H9 (cell line): Measurements from ENCODE around the gene ATP6V1G3. TPM values are rescaled to one million over a fixed set of nuclear protein-coding genes. Genes with fewer than 3 reads are reported as not detected.
"Not testable (repeated sequence)": the region's sequence is repeated elsewhere in the genome, so short reads cannot be mapped to it uniquely, and the experiment has no call there.

ENCODE experiments used
- DNase-seq: peaks from one replicate; pipeline ENCODE4 v3.0.0-alpha.2; 2017
- H2AFZ ChIP-seq: one replicate; pipeline ENCODE4 v1.6.1; 2013; ENCODE audit warnings: mild to moderate bottlenecking, low read length, control low read depth, moderate library complexity
- H2AK5ac ChIP-seq: 2 replicates; pipeline ENCODE4 v1.6.1; 2013; ENCODE audit warnings: low read length, control low read depth, mixed read lengths; ENCODE audit not compliant: insufficient read length
- H2BK120ac ChIP-seq: one replicate; pipeline ENCODE4 v1.6.1; 2013; ENCODE audit warnings: low read depth, mild to moderate bottlenecking, low read length, control low read depth, inconsistent platforms; ENCODE audit not compliant: poor library complexity, severe bottlenecking
- H2BK12ac ChIP-seq: 2 replicates; pipeline ENCODE4 v1.6.1; 2013; ENCODE audit warnings: low read length, control low read depth, mixed read lengths, low read depth; ENCODE audit not compliant: insufficient read length
- H2BK15ac ChIP-seq: 2 replicates; pipeline ENCODE4 v1.6.1; 2013; ENCODE audit warnings: low read depth, low read length, control low read depth
- H2BK20ac ChIP-seq: one replicate; pipeline ENCODE4 v1.6.1; 2013; ENCODE audit warnings: low read depth, mild to moderate bottlenecking, low read length, control low read depth, inconsistent platforms; ENCODE audit not compliant: poor library complexity, severe bottlenecking
- H2BK5ac ChIP-seq: 2 replicates; pipeline ENCODE4 v1.6.1; 2013; ENCODE audit warnings: low read length, control low read depth, mixed read lengths; ENCODE audit not compliant: insufficient read length
- H3K14ac ChIP-seq: 2 replicates; pipeline ENCODE4 v1.6.1; 2013; ENCODE audit warnings: low read length, control low read depth; ENCODE audit not compliant: insufficient read depth
- H3K18ac ChIP-seq: 2 replicates; pipeline ENCODE4 v1.6.1; 2013; ENCODE audit warnings: low read depth, mild to moderate bottlenecking, mixed read lengths, low read length, control low read depth; ENCODE audit not compliant: insufficient read length
- H3K23ac ChIP-seq: 2 replicates; pipeline ENCODE4 v1.6.1; 2013; ENCODE audit warnings: low read length, control low read depth, mixed read lengths, low read depth; ENCODE audit not compliant: insufficient read length
- H3K23me2 ChIP-seq: 2 replicates; pipeline ENCODE4 v1.6.1; 2013; ENCODE audit warnings: low read depth, mild to moderate bottlenecking, mixed read lengths, low read length, control low read depth; ENCODE audit not compliant: insufficient read length, poor library complexity, severe bottlenecking
- H3K27ac ChIP-seq: 2 replicates; pipeline ENCODE4 v1.5.1; 2013; ENCODE audit warnings: low read length, control low read depth, mixed read lengths, low read depth; ENCODE audit not compliant: insufficient read length
- H3K27me3 ChIP-seq: 2 replicates; pipeline ENCODE4 v1.6.1; 2013; ENCODE audit warnings: low read length, control low read depth, inconsistent platforms; ENCODE audit not compliant: insufficient read depth
- H3K4ac ChIP-seq: 2 replicates; pipeline ENCODE4 v1.6.1; 2013; ENCODE audit warnings: low read depth, mild to moderate bottlenecking, control low read depth, inconsistent platforms, low read length, moderate library complexity
- H3K4me1 ChIP-seq: 2 replicates; pipeline ENCODE4 v1.6.1; 2013; ENCODE audit warnings: low read length, control low read depth, inconsistent platforms; ENCODE audit not compliant: insufficient read depth
- H3K4me2 ChIP-seq: 2 replicates; pipeline ENCODE4 v1.6.1; 2013; ENCODE audit warnings: low read length, control low read depth, mixed read lengths; ENCODE audit not compliant: insufficient read length, insufficient read depth
- H3K56ac ChIP-seq: 2 replicates; pipeline ENCODE4 v1.6.1; 2013; ENCODE audit warnings: low read depth, mild to moderate bottlenecking, mixed read lengths, low read length, control low read depth; ENCODE audit not compliant: insufficient read length
- H3K79me1 ChIP-seq: 2 replicates; pipeline ENCODE4 v1.6.1; 2013; ENCODE audit warnings: low read depth, mild to moderate bottlenecking, moderate library complexity, low read length, control low read depth, inconsistent platforms; ENCODE audit not compliant: insufficient read depth, poor library complexity, severe bottlenecking
- H3K79me2 ChIP-seq: 2 replicates; pipeline ENCODE4 v1.6.1; 2013; ENCODE audit warnings: low read length, control low read depth, inconsistent platforms; ENCODE audit not compliant: insufficient read depth
- H3K9ac ChIP-seq: 2 replicates; pipeline ENCODE4 v1.6.1; 2013; ENCODE audit warnings: low read length, control low read depth, mixed read lengths; ENCODE audit not compliant: insufficient read length; ENCODE audit errors: extremely low read depth
- H3K9me3 ChIP-seq: one replicate; pipeline ENCODE4 v1.6.1; 2013; ENCODE audit warnings: low read depth, low read length, inconsistent platforms; ENCODE audit not compliant: control insufficient read depth
- H3T11ph ChIP-seq: one replicate; pipeline ENCODE4 v1.6.1; 2013; ENCODE audit warnings: mild to moderate bottlenecking, low read length, control low read depth, inconsistent platforms
- H4K20me1 ChIP-seq: one replicate; pipeline ENCODE4 v1.6.1; 2013; ENCODE audit not compliant: control insufficient read depth, insufficient read length, insufficient read depth
- H4K5ac ChIP-seq: 2 replicates; pipeline ENCODE4 v1.6.1; 2013; ENCODE audit warnings: low read depth, mild to moderate bottlenecking, mixed read lengths, low read length, control low read depth; ENCODE audit not compliant: insufficient read length
- H4K8ac ChIP-seq: replicated peaks from 2 replicates; pipeline ENCODE4 v1.6.1; 2013; ENCODE audit warnings: low read length, control low read depth, mixed read lengths, low read depth; ENCODE audit not compliant: insufficient read length
- H4K91ac ChIP-seq: 2 replicates; pipeline ENCODE4 v1.6.1; 2013; ENCODE audit warnings: low read depth, mild to moderate bottlenecking, moderate library complexity, mixed read lengths, low read length, control low read depth; ENCODE audit not compliant: insufficient read length
- H3K27ac Mint-ChIP-seq, 3 experiments: 2 replicates in 2 of 3; 3 replicates in 1 of 3; pipeline ENCODE4 v1.8.0; 2020 to 2021; ENCODE audit warnings: mixed read lengths in 3 of 3, mild to moderate bottlenecking in 1 of 3, moderate library complexity in 1 of 3
- H3K27me3 Mint-ChIP-seq: 2 replicates; pipeline ENCODE4 v1.8.0; 2021; ENCODE audit warnings: low read depth, mild to moderate bottlenecking, moderate library complexity, mixed read lengths
- H3K36me3 Mint-ChIP-seq, 3 experiments: 2 replicates in 2 of 3; 3 replicates in 1 of 3; pipeline ENCODE4 v1.8.0; 2020 to 2021; ENCODE audit warnings: low read depth in 3 of 3, mixed read lengths in 3 of 3; ENCODE audit not compliant: insufficient read depth in 1 of 3
- H3K4me1 Mint-ChIP-seq, 2 experiments: 2 replicates each; pipeline ENCODE4 v1.8.0; 2020; ENCODE audit warnings: mixed read lengths in 2 of 2
- H3K4me3 Mint-ChIP-seq, 2 experiments: 2 replicates in 1 of 2; 3 replicates in 1 of 2; pipeline ENCODE4 v1.8.0; 2020 to 2021; ENCODE audit warnings: mild to moderate bottlenecking in 2 of 2, mixed read lengths in 2 of 2, moderate library complexity in 1 of 2
- H3K9me3 Mint-ChIP-seq, 2 experiments: 2 replicates in 1 of 2; 3 replicates in 1 of 2; pipeline ENCODE4 v1.8.0; 2020; ENCODE audit warnings: mild to moderate bottlenecking in 2 of 2, mixed read lengths in 2 of 2, moderate library complexity in 1 of 2
- CTCF ChIP-seq: fragments of 200-600 bp; sonication (generic); conservative IDR thresholded peaks from 3 replicates; pipeline ENCODE4 v1.8.0; 2021; ENCODE audit warnings: antibody characterized with exemption, mild to moderate bottlenecking
- WGBS: extraction: QIAGEN DNeasy Blood & Tissue Kit; methylation state at CpG from one replicate; pipeline ENCODE4 v1.1.7; 2013; ENCODE audit warnings: missing lambda C conversion rate, low lambda C conversion rate, mixed read lengths; ENCODE audit not compliant: insufficient read length; ENCODE audit errors: extremely low coverage; 5-methylcytosine and 5-hydroxymethylcytosine counted together
- total RNA-seq: library from RNA; stranded (reverse); gene quantifications from 2 replicates; pipeline ENCODE4 v1.2.1, GENCODE V29; 2021

ATP6V1G3 gene
- total RNA-seq, 1 experiment from 2014 or later, result not detected

- Histone ChIP-seq H4K5ac (no peak overlapping the region), H2BK12ac (no peak overlapping the region), H2AK5ac (no peak overlapping the region), H2BK15ac (no peak overlapping the region), H3K9me3 (no peaks in the 10 kb centered on the region), H3K27ac (no peak overlapping the region), H4K8ac (no peak overlapping the region), H3K79me2 (no peaks in the 10 kb centered on the region), H3T11ph (no peak overlapping the region), H3K4me1 (no peaks in the 10 kb centered on the region), H3K79me1 (no peaks in the 10 kb centered on the region), H2AFZ (no peak overlapping the region), H3K9ac (no peak overlapping the region), H2BK20ac (no peak overlapping the region), H3K18ac (no peak overlapping the region), H3K4me2 (no peak overlapping the region), H2BK120ac (no peak overlapping the region), H3K23me2 (no peaks in the 10 kb centered on the region), H4K20me1 (no peaks in the 10 kb centered on the region), H3K56ac (no peak overlapping the region), H4K91ac (no peak overlapping the region), H3K14ac (no peak overlapping the region), H3K27me3 (no peaks in the 10 kb centered on the region), H3K23ac (no peak overlapping the region), H3K4ac (no peak overlapping the region), H2BK5ac (no peak overlapping the region)
- no peaks in the 10 kb centered on the region for H3K27me3 Mint-ChIP-seq
- no CpG with 5 or more reads among the region's 26 CpGs for WGBS
- peaks cover 8 to 20% of the 10 kb centered on the region in 2 experiments; a peak in 4 of 5 replicates for H3K9me3 Mint-ChIP-seq
- peak; percentile 15; the same call in 1 of the 3 replicates for TF ChIP-seq CTCF
- no peak overlapping the region for H3K4me3 Mint-ChIP-seq
- no peak overlapping the region for H3K27ac Mint-ChIP-seq
- no peaks in the 10 kb centered on the region for H3K4me1 Mint-ChIP-seq
- peaks cover 3 to 24% (median 10%) of the 10 kb centered on the region in 3 experiments; a peak in 6 of 7 replicates for H3K36me3 Mint-ChIP-seq
- no peak for DNase-seq
Observed at GRCh38 chr1:198584163-198584562, 43.7 kb upstream of the ATP6V1G3 start.

GRCh38 chr1:198583209-198583802 is 42.8 kb upstream of the ATP6V1G3 start:
- H3K27ac ChIP-seq, H3K27me3 Mint-ChIP-seq, H2BK20ac ChIP-seq, H3K27me3 ChIP-seq, H3K23ac ChIP-seq, H3T11ph ChIP-seq, H3K18ac ChIP-seq, H2BK5ac ChIP-seq, H2AFZ ChIP-seq, H3K23me2 ChIP-seq, H3K56ac ChIP-seq, H3K14ac ChIP-seq, H2BK120ac ChIP-seq, H3K4me1 Mint-ChIP-seq, H2AK5ac ChIP-seq, H4K20me1 ChIP-seq, H4K5ac ChIP-seq, H2BK15ac ChIP-seq, H3K4me3 Mint-ChIP-seq, H3K4me2 ChIP-seq, H4K91ac ChIP-seq, H3K79me1 ChIP-seq, H3K9ac ChIP-seq, H3K4me1 ChIP-seq, H3K9me3 ChIP-seq, DNase-seq, H4K8ac ChIP-seq, H3K4ac ChIP-seq, H3K79me2 ChIP-seq, H2BK12ac ChIP-seq, H3K27ac Mint-ChIP-seq: not testable (repeated sequence)
- Mint-ChIP-seq H3K36me3 (peaks cover 3 to 23% (median 10%) of the 10 kb centered on the region in 3 experiments; a peak in 6 of 7 replicates), H3K9me3 (peaks cover 8 to 19% of the 10 kb centered on the region in 2 experiments; a peak in 4 of 5 replicates)
- WGBS, result no CpG with 5 or more reads among the region's 5 CpGs
